GM12878 (cell line): ENCODE measurements around the gene LRRC8D. TPM values are rescaled to one million over a fixed set of nuclear protein-coding genes. Genes with fewer than 3 reads are reported as not detected.

ENCODE experiments used
- ATAC-seq: fragments of 200-7000 bp; cut with Tn5 transposase; 3 replicates; pipeline ENCODE4 v1.9.1; 2020; ENCODE audit warnings: mild to moderate bottlenecking, moderate library complexity
- BruUV-seq: library from RNA; stranded (reverse); fragments of 400-500 nt; replicated peaks from 2 replicates; lab custom pipeline; 2021; lab: Mats Ljungman, UMichigan
- CTCF ChIA-PET: fragments of 300-600 bp; sonication (Branson Sonifier 250); formaldehyde crosslinking; extraction: SDS; loops from one replicate; lab custom pipeline; 2021; ENCODE audit warnings: inconsistent platforms; lab: Yijun Ruan, JAX
- POLR2A ChIA-PET: fragments of 350-600 bp; formaldehyde crosslinking; extraction: SDS; loops from one replicate; lab custom pipeline; 2021; ENCODE audit warnings: inconsistent platforms; lab: Charles Lee
- RAD21 ChIA-PET: fragments of 300-600 bp; sonication (Branson Sonifier 250); formaldehyde crosslinking; loops from one replicate; lab custom pipeline; 2023; ENCODE audit warnings: antibody characterized with exemption; ENCODE audit not compliant: unreplicated experiment; lab: Charles Lee
- SMC1A ChIA-PET: fragments of 300-600 bp; sonication (Branson Sonifier 250); formaldehyde crosslinking; loops from one replicate; lab custom pipeline; 2023; ENCODE audit not compliant: unreplicated experiment, uncharacterized antibody; lab: Charles Lee
- DNase-seq: peaks from one replicate; pipeline ENCODE4 v3.0.0-alpha.2; 2011; ENCODE audit warnings: low read depth, low spot score
- FAIRE-seq: peaks from 3 replicates; lab custom pipeline; 2011; peaks lifted over from hg19 to GRCh38; lab: Jason Lieb, UNC
- H2AFZ ChIP-seq: 2 replicates; pipeline ENCODE4 v1.6.0; 2011; ENCODE audit warnings: low read depth, low read length, control low read depth; ENCODE audit not compliant: control insufficient read depth
- H3K27ac ChIP-seq: 2 replicates; pipeline ENCODE4 v1.5.1; 2011; ENCODE audit warnings: control low read depth; ENCODE audit not compliant: control insufficient read depth, insufficient read depth
- H3K27me3 ChIP-seq, 2 experiments: replicated peaks in 1 of 2; 2 replicates each; pipeline versions ENCODE4 v1.6.0 to v1.6.1; 2011; ENCODE audit warnings: low read length in 1 of 2; ENCODE audit not compliant: control insufficient read depth in 2 of 2, insufficient read depth in 2 of 2
- H3K36me3 ChIP-seq, 2 experiments: 2 replicates each; pipeline ENCODE4 v1.5.1; 2011; ENCODE audit warnings: low read length in 1 of 2; ENCODE audit not compliant: control insufficient read depth in 2 of 2, insufficient read depth in 2 of 2
- H3K4me1 ChIP-seq: 2 replicates; pipeline ENCODE4 v1.6.1; 2011; ENCODE audit warnings: mild to moderate bottlenecking, low read length, moderate library complexity, mixed read lengths; ENCODE audit not compliant: control insufficient read depth, insufficient read depth
- H3K4me2 ChIP-seq: 2 replicates; pipeline ENCODE4 v1.6.0; 2011; ENCODE audit warnings: control low read depth; ENCODE audit not compliant: control insufficient read depth, insufficient read depth
- H3K4me3 ChIP-seq: fragments of 200-600 bp; sonication (generic); 2 replicates; pipeline ENCODE4 v1.5.1; 2016
- H3K79me2 ChIP-seq: 2 replicates; pipeline ENCODE4 v1.6.0; 2011; ENCODE audit warnings: low read length; ENCODE audit not compliant: control insufficient read depth, insufficient read depth
- H3K9ac ChIP-seq: 2 replicates; pipeline ENCODE4 v1.8.0; 2011; ENCODE audit warnings: low read length, control low read depth, mixed read lengths; ENCODE audit not compliant: control insufficient read depth, insufficient read depth
- H3K9me3 ChIP-seq: replicated peaks from 3 replicates; pipeline ENCODE4 v1.5.1; 2011; ENCODE audit warnings: mild to moderate bottlenecking, low read length; ENCODE audit not compliant: control insufficient read depth, insufficient read depth
- H4K20me1 ChIP-seq: 2 replicates; pipeline ENCODE4 v1.6.0; 2011; ENCODE audit not compliant: control insufficient read depth, insufficient read depth
- ATF7 ChIP-seq: fragments of 450-650 bp; IDR thresholded peaks from 2 replicates; pipeline ENCODE4 v1.6.1; 2016; ENCODE audit warnings: low read depth, mild to moderate bottlenecking
- CHD2 ChIP-seq: IDR thresholded peaks from 2 replicates; pipeline ENCODE4 v1.6.1; 2011; ENCODE audit warnings: low read depth, low read length, improper control_type of control experiment, borderline replicate concordance
- FOXK2 ChIP-seq: fragments of 450-650 bp; IDR thresholded peaks from 2 replicates; pipeline ENCODE4 v1.6.1; 2017; ENCODE audit warnings: mild to moderate bottlenecking, moderate library complexity
- FOXM1 ChIP-seq: IDR thresholded peaks from 2 replicates; pipeline ENCODE4 v1.6.1; 2012; ENCODE audit warnings: low read depth, mild to moderate bottlenecking, inconsistent platforms, low read length, moderate library complexity
- HDAC2 ChIP-seq: fragments of 200-600 bp; sonication (generic); IDR thresholded peaks from 2 replicates; pipeline ENCODE4 v1.6.1; 2017
- JUNB ChIP-seq: IDR thresholded peaks from 2 replicates; pipeline ENCODE4 v1.6.1; 2016; ENCODE audit warnings: antibody characterized with exemption, mild to moderate bottlenecking
- SMAD1 ChIP-seq: fragments of 450-650 bp; IDR thresholded peaks from 2 replicates; pipeline ENCODE4 v1.6.1; 2018; ENCODE audit warnings: mild to moderate bottlenecking, low read depth; ENCODE audit not compliant: partially characterized antibody
- SUPT20H ChIP-seq: IDR thresholded peaks from 2 replicates; pipeline ENCODE4 v1.6.1; 2011; ENCODE audit warnings: low read depth, mild to moderate bottlenecking, low read length, moderate library complexity, borderline replicate concordance; ENCODE audit not compliant: control insufficient read depth
- TBL1XR1 ChIP-seq: IDR thresholded peaks from 2 replicates; pipeline ENCODE4 v1.6.1; 2012; ENCODE audit warnings: low read depth, low read length, improper control_type of control experiment
- WRNIP1 ChIP-seq: IDR thresholded peaks from 2 replicates; pipeline ENCODE4 v1.6.1; 2011; ENCODE audit warnings: low read depth, low read length, improper control_type of control experiment, borderline replicate concordance
- WGBS: methylation state at CpG from one replicate; pipeline ENCODE4 v1.1.6; 2016; ENCODE audit warnings: low lambda C conversion rate; ENCODE audit not compliant: insufficient replicate concordance, insufficient coverage; ENCODE audit errors: missing lambda C conversion rate; 5-methylcytosine and 5-hydroxymethylcytosine counted together
- in situ Hi-C: fragments of 300-500 bp; cut with MboI; formaldehyde crosslinking; loops from 9 replicates; pipeline ENCODE4 v1.14.3; 2018; ENCODE audit warnings: mixed read lengths
- intact Hi-C: fragments of 100-400 bp; cut with micrococcal nuclease; formaldehyde crosslinking; loops from one replicate; pipeline ENCODE4 v1.14.2; 2022; ENCODE audit not compliant: unreplicated experiment
- polyA plus RNA-seq, 11 experiments: library from polyadenylated mRNA; depleted of rRNA in 4 of 11; unstranded in 6 of 11; stranded (reverse) in 5 of 11; fragments of >200 nt; fragmentation: Nextera tagmentation in 4 of 11; fragmentation: Illumina TruSeq in 1 of 11; extraction: Ambion mirVana in 4 of 11; extraction: Trizol in 1 of 11; gene quantifications; 1 replicate in 1 of 11; 2 replicates in 10 of 11; pipeline versions ENCODE4 v1.2.1 to v1.2.3, GENCODE V29; 2011 to 2016; ENCODE audit warnings: inconsistent platforms in 2 of 11, missing spikeins in 2 of 11, low read depth in 1 of 11
- total RNA-seq, 4 experiments: library from RNA; depleted of rRNA in 3 of 4; stranded (reverse); fragments of >200 nt in 3 of 4; fragmentation: Illumina TruSeq in 1 of 4; extraction: Trizol in 1 of 4; gene quantifications; 2 replicates each; pipeline versions ENCODE4 v1.2.1 to v1.2.3, GENCODE V29; 2013 to 2021
- TF ChIP-seq, protein P1 (sequence below): fragments of 450-650 bp; formaldehyde crosslinking; IDR thresholded peaks from 2 replicates; pipeline ENCODE4 v1.5.0; 2022; ENCODE audit warnings: mild to moderate bottlenecking, missing genetic modification characterization
- TF ChIP-seq, protein P2 (sequence below): IDR thresholded peaks from 2 replicates; pipeline ENCODE4 v1.6.1; 2011; ENCODE audit warnings: borderline replicate concordance, low read depth, mild to moderate bottlenecking, moderate library complexity, low read length; ENCODE audit not compliant: insufficient read depth, poor library complexity, severe bottlenecking

The LRRC8D gene
- total and polyA plus RNA-seq, 10 of the 15 experiments (the other 5 are each of a cell fraction or from before 2014, with no cell fraction given), result 5.6 to 44.1 (median 26.8) TPM

DNA sequence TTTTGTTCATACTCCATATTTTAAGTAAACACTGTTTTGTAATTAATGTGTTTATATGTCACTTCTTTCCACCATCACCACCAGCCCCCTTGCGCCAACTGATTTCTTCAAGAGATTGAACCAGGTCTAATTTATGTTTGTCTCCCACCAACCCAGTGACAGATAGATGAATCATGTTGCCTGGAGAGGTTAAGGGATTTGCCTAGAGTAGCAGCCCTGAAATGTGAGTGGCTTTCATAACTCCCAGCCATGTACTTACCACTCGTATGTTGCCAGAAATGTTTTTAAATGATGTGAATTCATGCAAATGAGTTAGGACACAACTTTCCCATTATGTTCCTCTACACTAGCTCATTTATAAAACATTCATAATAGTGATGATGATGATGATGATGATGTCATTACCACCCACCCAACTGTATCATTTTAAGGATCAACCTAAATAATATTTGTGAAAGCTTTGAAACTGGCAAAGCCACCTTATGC lies 86.9 kb downstream of the LRRC8D start:
- ChIA-PET SMC1A (interaction anchor here (1.8 to 2.3 kb wide), 2 partner anchors 12 to 126 kb away, joined by 6 to 11 read pairs; no protein-coding TSS in a partner anchor), RAD21 (no interaction called here)
- Histone ChIP-seq H3K9ac (no peak overlapping the region), H4K20me1 (no peaks in the 10 kb centered on the region)
- TF ChIP-seq ATF7 (peak; percentile 73), CHD2 (no peak)
- TF ChIP-seq, all 136 proteins: peak for 1
- intact Hi-C loops (no loop called here), in situ Hi-C loops (no loop called here)
- ATAC-seq, result no peak
- BruUV-seq, result no TSS peak
- Histone ChIP-seq H3K27ac (peak overlapping the region; percentile 67; the same call in 1 of the 2 replicates), H3K79me2 (peaks cover 2% of the 10 kb centered on the region; the same call in 1 of the 2 replicates), H3K36me3 (peaks cover 0 to 1% of the 10 kb centered on the region in 2 experiments; a peak in 2 of 4 replicates), H3K4me1 (peaks cover 29% of the 10 kb centered on the region), H3K4me3 (no peak overlapping the region), H3K9me3 (no peaks in the 10 kb centered on the region), H2AFZ (no peak overlapping the region), H3K27me3 (no peaks in the 10 kb centered on the region), H3K4me2 (no peak overlapping the region)
- no peak for DNase-seq
- WGBS, result 68% methylated on average over 2 of the region's 2 CpGs
- ChIA-PET CTCF (interaction anchor here (1.7 kb wide), 1 partner anchor 12 kb away, joined by 6 read pairs; no protein-coding TSS in a partner anchor), POLR2A (no interaction called here)
- no peak for FAIRE-seq

DNA sequence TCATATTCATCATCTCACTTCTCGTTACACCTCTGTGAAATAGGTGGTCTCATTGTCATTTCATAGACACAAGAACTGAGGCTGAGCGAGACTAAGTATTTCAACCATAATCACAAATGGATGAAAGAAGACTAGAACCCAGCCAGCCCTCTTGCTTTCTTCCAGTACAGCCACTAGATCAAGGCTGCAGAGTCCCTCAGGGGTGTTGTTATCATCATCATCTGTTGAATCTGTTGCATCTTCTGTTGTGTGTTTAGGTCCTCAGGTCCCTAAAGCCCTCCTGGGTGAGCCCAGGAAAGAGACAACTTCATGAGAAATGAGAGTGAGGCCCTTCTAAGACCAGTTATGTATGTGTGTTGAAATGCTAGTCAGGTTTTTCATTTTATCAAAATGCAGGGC lies 87.4 kb downstream of the LRRC8D start:
- Histone ChIP-seq H3K4me1 (peaks cover 28% of the 10 kb centered on the region), H3K9ac (no peak overlapping the region), H2AFZ (no peak overlapping the region), H3K9me3 (no peaks in the 10 kb centered on the region), H3K4me2 (no peak overlapping the region), H3K4me3 (no peak overlapping the region), H3K79me2 (peaks cover 2% of the 10 kb centered on the region; the same call in 1 of the 2 replicates), H4K20me1 (no peaks in the 10 kb centered on the region), H3K27me3 (no peaks in the 10 kb centered on the region), H3K36me3 (peaks cover 0 to 1% of the 10 kb centered on the region in 2 experiments; a peak in 2 of 4 replicates), H3K27ac (peak overlapping the region; percentile 1; the same call in 1 of the 2 replicates)
- no peak for DNase-seq
- no peak for FAIRE-seq
- SMC1A ChIA-PET, result interaction anchor here (0.8 to 2.3 kb wide), 5 partner anchors 9 to 127 kb away, joined by 3 to 11 read pairs (median 4); no protein-coding TSS in a partner anchor
- WGBS, result 100% methylated on average over 2 of the region's 2 CpGs
- intact Hi-C loops, result no loop called here
- BruUV-seq, result no TSS peak
- in situ Hi-C loops, result no loop called here
- ATAC-seq, result no peak
- RAD21 ChIA-PET, result interaction anchor here (1.7 kb wide), 1 partner anchor 59 kb away, joined by 4 read pairs; no protein-coding TSS in a partner anchor
- POLR2A ChIA-PET, result no interaction called here
- CTCF ChIA-PET, result interaction anchor here (1.4 to 1.7 kb wide), 2 partner anchors 12 to 65 kb away, joined by 3 to 6 read pairs; no protein-coding TSS in a partner anchor
- no peak for TF ChIP-seq JUNB
- TF ChIP-seq, protein P1, sequence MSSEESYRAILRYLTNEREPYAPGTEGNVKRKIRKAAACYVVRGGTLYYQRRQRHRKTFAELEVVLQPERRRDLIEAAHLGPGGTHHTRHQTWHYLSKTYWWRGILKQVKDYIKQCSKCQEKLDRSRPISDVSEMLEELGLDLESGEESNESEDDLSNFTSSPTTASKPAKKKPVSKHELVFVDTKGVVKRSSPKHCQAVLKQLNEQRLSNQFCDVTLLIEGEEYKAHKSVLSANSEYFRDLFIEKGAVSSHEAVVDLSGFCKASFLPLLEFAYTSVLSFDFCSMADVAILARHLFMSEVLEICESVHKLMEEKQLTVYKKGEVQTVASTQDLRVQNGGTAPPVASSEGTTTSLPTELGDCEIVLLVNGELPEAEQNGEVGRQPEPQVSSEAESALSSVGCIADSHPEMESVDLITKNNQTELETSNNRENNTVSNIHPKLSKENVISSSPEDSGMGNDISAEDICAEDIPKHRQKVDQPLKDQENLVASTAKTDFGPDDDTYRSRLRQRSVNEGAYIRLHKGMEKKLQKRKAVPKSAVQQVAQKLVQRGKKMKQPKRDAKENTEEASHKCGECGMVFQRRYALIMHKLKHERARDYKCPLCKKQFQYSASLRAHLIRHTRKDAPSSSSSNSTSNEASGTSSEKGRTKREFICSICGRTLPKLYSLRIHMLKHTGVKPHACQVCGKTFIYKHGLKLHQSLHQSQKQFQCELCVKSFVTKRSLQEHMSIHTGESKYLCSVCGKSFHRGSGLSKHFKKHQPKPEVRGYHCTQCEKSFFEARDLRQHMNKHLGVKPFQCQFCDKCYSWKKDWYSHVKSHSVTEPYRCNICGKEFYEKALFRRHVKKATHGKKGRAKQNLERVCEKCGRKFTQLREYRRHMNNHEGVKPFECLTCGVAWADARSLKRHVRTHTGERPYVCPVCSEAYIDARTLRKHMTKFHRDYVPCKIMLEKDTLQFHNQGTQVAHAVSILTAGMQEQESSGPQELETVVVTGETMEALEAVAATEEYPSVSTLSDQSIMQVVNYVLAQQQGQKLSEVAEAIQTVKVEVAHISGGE, result no peak
- no peak for TF ChIP-seq SMAD1
- TF ChIP-seq TBL1XR1, result no peak
- TF ChIP-seq WRNIP1, result no peak
- TF ChIP-seq SUPT20H, result no peak
- TF ChIP-seq, protein P2, sequence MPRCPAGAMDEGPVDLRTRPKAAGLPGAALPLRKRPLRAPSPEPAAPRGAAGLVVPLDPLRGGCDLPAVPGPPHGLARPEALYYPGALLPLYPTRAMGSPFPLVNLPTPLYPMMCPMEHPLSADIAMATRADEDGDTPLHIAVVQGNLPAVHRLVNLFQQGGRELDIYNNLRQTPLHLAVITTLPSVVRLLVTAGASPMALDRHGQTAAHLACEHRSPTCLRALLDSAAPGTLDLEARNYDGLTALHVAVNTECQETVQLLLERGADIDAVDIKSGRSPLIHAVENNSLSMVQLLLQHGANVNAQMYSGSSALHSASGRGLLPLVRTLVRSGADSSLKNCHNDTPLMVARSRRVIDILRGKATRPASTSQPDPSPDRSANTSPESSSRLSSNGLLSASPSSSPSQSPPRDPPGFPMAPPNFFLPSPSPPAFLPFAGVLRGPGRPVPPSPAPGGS, result no peak
- TF ChIP-seq HDAC2, result no peak
- no peak for TF ChIP-seq FOXK2
- TF ChIP-seq FOXM1, result no peak
